HG03159 (cell line): ENCODE results near the gene SOCS1.

ENCODE experiments used
- ATAC-seq: cut with Tn5 transposase; IDR thresholded peaks from one replicate; pipeline ENCODE4 v1.9.1; 2021; ENCODE audit warnings: mild to moderate bottlenecking, moderate library complexity; ENCODE audit not compliant: unreplicated experiment

Gene SOCS1

GRCh38 chr16:11289202-11289601 is 33.2 kb upstream of the SOCS1 start:
- ATAC-seq: no peak

GRCh38 chr16:11285842-11286241 is 29.8 kb upstream of the SOCS1 start:
- ATAC-seq: no peak

- no peak for ATAC-seq
These were observed 27.8 kb upstream of the SOCS1 start for GRCh38 chr16:11283820-11284248.

GRCh38 chr16:11280616-11281522 is 24.9 kb upstream of the SOCS1 start, which contains the start of gene PRM1:
Gene PRM1 (minus strand): TSS chr16:11281330. CDS start chr16:11281238, 92 bp downstream.
- ATAC-seq: no peak

- no peak for ATAC-seq
These were observed 23.0 kb upstream of the SOCS1 start for GRCh38 chr16:11278681-11279628.

- ATAC-seq: no peak
These were observed 21.8 kb upstream of the SOCS1 start for GRCh38 chr16:11277607-11278337.

GRCh38 chr16:11276896-11277593 is 21.0 kb upstream of the SOCS1 start:
- no peak for ATAC-seq

- no peak for ATAC-seq
These were observed 20.3 kb upstream of the SOCS1 start, which contains the start of gene PRM2 for GRCh38 chr16:11276143-11276895. Gene PRM2 (minus strand): TSS chr16:11276480. CDS start chr16:11276370, 110 bp downstream.

- no peak for ATAC-seq
These were observed 19.0 kb upstream of the SOCS1 start for GRCh38 chr16:11274964-11275363.

GRCh38 chr16:11273721-11274324 is 17.8 kb upstream of the SOCS1 start:
- ATAC-seq: no peak

GRCh38 chr16:11272921-11273720 is 17.1 kb upstream of the SOCS1 start, which contains the start of gene PRM3:
Gene PRM3 (minus strand): TSS chr16:11273629. CDS start chr16:11273595, 34 bp downstream.
- no peak for ATAC-seq

GRCh38 chr16:11272484-11272883 is 16.5 kb upstream of the SOCS1 start:
- ATAC-seq: no peak

GRCh38 chr16:11271610-11272009 is 15.6 kb upstream of the SOCS1 start:
- ATAC-seq: no peak

GRCh38 chr16:11270602-11271162 is 14.7 kb upstream of the SOCS1 start:
- no peak for ATAC-seq

- ATAC-seq: no peak
These were observed 12.9 kb upstream of the SOCS1 start, which contains the start of gene TNP2 for GRCh38 chr16:11268921-11269375. Gene TNP2 (minus strand): TSS chr16:11269325. CDS start chr16:11269262, 63 bp downstream.

GRCh38 chr16:11265124-11265523 is 9.1 kb upstream of the SOCS1 start:
- no peak for ATAC-seq

GRCh38 chr16:11264155-11264832 is 8.3 kb upstream of the SOCS1 start:
- ATAC-seq: no peak
